ENCODE measurements around the gene SLC43A3. TPM values are rescaled to one million over a fixed set of nuclear protein-coding genes. Genes with fewer than 3 reads are reported as not detected.
A peak's percentile ranks its signal among the peaks of the same experiment; 100 is the strongest.

Gene SLC43A3
- total and polyA plus RNA-seq, 9 of the 15 experiments (the other 6 are each of a cell fraction or from before 2014, with no cell fraction given) = 63.7 to 281 (median 139) TPM

DNA sequence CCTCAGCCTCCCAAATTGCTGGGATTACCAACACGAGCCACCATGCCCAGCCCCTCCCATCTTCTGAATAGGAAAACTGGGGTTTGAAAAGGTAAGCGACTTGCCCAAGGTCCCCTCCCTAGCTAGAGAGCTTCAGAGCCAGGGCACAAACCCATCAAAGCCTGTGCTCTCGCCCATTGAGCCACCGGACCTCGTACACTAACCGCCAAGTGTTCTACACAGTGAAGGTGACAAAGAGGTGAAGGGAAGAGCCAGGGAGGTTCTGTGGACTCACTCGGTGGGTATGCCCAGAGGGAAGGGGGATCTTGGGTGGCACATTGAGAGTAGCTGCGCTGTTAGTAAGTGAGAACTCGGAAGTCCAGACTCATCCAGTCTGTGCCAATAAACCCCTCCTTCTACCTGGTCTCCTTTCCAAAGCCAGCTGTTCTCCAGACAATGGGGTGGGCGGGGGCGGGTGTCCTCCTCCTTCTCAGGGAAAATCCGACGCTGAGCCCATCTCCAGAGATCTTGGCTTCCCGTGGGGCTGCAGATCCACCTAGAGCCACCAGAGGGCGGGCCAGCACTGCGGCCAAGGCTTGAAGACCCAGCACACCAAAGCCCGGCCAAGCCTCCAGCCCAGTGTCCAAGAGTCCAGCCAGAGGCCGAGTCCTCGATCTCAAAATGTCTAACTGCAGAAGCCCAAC lies 30.2 kb upstream of the SLC43A3 start (continued):
- TF ChIP-seq, protein P1, sequence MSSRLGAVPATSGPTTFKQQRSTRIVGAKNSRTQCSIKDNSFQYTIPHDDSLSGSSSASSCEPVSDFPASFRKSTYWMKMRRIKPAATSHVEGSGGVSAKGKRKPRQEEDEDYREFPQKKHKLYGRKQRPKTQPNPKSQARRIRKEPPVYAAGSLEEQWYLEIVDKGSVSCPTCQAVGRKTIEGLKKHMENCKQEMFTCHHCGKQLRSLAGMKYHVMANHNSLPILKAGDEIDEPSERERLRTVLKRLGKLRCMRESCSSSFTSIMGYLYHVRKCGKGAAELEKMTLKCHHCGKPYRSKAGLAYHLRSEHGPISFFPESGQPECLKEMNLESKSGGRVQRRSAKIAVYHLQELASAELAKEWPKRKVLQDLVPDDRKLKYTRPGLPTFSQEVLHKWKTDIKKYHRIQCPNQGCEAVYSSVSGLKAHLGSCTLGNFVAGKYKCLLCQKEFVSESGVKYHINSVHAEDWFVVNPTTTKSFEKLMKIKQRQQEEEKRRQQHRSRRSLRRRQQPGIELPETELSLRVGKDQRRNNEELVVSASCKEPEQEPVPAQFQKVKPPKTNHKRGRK (tag; IDR thresholded peaks at IDR 0.05) = no peak
- TF ChIP-seq HDAC8 (tag; IDR thresholded peaks at IDR 0.05) = no peak
- TF ChIP-seq SMAD4 (CRISPR knock-in tag; conservative IDR thresholded peaks at IDR 0.05) = 0 out of 2 replicates have a peak, but pooled peaks have one; percentile 27
- TF ChIP-seq POLR2A (conservative IDR thresholded peaks at IDR 0.05) = no peak
- TF ChIP-seq RBFOX2 (IDR thresholded peaks at IDR 0.05; ENCODE audit: low read depth, low read length) = no peak
- TF ChIP-seq, protein P2, sequence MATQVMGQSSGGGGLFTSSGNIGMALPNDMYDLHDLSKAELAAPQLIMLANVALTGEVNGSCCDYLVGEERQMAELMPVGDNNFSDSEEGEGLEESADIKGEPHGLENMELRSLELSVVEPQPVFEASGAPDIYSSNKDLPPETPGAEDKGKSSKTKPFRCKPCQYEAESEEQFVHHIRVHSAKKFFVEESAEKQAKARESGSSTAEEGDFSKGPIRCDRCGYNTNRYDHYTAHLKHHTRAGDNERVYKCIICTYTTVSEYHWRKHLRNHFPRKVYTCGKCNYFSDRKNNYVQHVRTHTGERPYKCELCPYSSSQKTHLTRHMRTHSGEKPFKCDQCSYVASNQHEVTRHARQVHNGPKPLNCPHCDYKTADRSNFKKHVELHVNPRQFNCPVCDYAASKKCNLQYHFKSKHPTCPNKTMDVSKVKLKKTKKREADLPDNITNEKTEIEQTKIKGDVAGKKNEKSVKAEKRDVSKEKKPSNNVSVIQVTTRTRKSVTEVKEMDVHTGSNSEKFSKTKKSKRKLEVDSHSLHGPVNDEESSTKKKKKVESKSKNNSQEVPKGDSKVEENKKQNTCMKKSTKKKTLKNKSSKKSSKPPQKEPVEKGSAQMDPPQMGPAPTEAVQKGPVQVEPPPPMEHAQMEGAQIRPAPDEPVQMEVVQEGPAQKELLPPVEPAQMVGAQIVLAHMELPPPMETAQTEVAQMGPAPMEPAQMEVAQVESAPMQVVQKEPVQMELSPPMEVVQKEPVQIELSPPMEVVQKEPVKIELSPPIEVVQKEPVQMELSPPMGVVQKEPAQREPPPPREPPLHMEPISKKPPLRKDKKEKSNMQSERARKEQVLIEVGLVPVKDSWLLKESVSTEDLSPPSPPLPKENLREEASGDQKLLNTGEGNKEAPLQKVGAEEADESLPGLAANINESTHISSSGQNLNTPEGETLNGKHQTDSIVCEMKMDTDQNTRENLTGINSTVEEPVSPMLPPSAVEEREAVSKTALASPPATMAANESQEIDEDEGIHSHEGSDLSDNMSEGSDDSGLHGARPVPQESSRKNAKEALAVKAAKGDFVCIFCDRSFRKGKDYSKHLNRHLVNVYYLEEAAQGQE (IDR thresholded peaks at IDR 0.05; ENCODE audit: borderline replicate concordance) = peak; percentile 87
- TF ChIP-seq, protein P2 (CRISPR knock-in tag; IDR thresholded peaks at IDR 0.05; ENCODE audit: low read depth) = no peak
- peak; percentile 37; the same call in 1 of the 2 replicates for TF ChIP-seq ATF7 (IDR thresholded peaks at IDR 0.05)
- no peak for TF ChIP-seq PTTG1 (tag; IDR thresholded peaks at IDR 0.05; ENCODE audit: low read depth)
- peak; percentile 54 for TF ChIP-seq EGR1 (conservative IDR thresholded peaks at IDR 0.05)
- TF ChIP-seq, protein P3, sequence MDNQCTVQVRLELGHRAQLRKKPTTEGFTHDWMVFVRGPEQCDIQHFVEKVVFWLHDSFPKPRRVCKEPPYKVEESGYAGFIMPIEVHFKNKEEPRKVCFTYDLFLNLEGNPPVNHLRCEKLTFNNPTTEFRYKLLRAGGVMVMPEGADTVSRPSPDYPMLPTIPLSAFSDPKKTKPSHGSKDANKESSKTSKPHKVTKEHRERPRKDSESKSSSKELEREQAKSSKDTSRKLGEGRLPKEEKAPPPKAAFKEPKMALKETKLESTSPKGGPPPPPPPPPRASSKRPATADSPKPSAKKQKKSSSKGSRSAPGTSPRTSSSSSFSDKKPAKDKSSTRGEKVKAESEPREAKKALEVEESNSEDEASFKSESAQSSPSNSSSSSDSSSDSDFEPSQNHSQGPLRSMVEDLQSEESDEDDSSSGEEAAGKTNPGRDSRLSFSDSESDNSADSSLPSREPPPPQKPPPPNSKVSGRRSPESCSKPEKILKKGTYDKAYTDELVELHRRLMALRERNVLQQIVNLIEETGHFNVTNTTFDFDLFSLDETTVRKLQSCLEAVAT (IDR thresholded peaks at IDR 0.05) = no peak
- TF ChIP-seq CC2D1A (IDR thresholded peaks at IDR 0.05) = no peak
- TF ChIP-seq, protein P4, sequence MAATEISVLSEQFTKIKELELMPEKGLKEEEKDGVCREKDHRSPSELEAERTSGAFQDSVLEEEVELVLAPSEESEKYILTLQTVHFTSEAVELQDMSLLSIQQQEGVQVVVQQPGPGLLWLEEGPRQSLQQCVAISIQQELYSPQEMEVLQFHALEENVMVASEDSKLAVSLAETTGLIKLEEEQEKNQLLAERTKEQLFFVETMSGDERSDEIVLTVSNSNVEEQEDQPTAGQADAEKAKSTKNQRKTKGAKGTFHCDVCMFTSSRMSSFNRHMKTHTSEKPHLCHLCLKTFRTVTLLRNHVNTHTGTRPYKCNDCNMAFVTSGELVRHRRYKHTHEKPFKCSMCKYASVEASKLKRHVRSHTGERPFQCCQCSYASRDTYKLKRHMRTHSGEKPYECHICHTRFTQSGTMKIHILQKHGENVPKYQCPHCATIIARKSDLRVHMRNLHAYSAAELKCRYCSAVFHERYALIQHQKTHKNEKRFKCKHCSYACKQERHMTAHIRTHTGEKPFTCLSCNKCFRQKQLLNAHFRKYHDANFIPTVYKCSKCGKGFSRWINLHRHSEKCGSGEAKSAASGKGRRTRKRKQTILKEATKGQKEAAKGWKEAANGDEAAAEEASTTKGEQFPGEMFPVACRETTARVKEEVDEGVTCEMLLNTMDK (IDR thresholded peaks at IDR 0.05; ENCODE audit: borderline replicate concordance, insufficient read depth, low read depth, low read length, poor library complexity, severe bottlenecking) = peak; percentile 80
- no peak for TF ChIP-seq BCL6 (CRISPR knock-in tag; IDR thresholded peaks at IDR 0.05)

Measured in K562 (cell line).